ENCODE results near the gene MOCOS. TPM values are rescaled to one million over a fixed set of nuclear protein-coding genes. Genes with fewer than 3 reads are reported as not detected.

The MOCOS gene
- total RNA-seq, 1 donor from 2014 or later, result 2.2 TPM

GRCh38 chr18:36249392-36249791 is 62.1 kb downstream of the MOCOS start:
- no peaks in the 10 kb centered on the region for H3K36me3 ChIP-seq
- no peak overlapping the region for H3K4me3 ChIP-seq
- H3K4me1 ChIP-seq, result no peaks in the 10 kb centered on the region
- intact Hi-C loops (cut with DNase I), result no loop called here
- H3K27ac ChIP-seq, result no peak overlapping the region
- H3K9me3 ChIP-seq, result no peaks in the 10 kb centered on the region
- TF ChIP-seq POLR2AphosphoS5 (IDR thresholded peaks at IDR 0.05; ENCODE audit: insufficient read depth in 1 of 2, low read depth in 1 of 2) (no peak), CTCF (IDR thresholded peaks at IDR 0.05) (no peak), POLR2A (IDR thresholded peaks at IDR 0.05) (no peak)
- DNase-seq (ENCODE audit: extremely low spot score in 2 of 2), result peak in 1 of 2 donors; percentile 29
- no peaks in the 10 kb centered on the region for H3K27me3 ChIP-seq

GRCh38 chr18:36250827-36251226 is 63.5 kb downstream of the MOCOS start:
- H3K4me3 ChIP-seq, result no peak overlapping the region
- H3K27ac ChIP-seq, result no peak overlapping the region
- no peaks in the 10 kb centered on the region for H3K9me3 ChIP-seq
- H3K27me3 ChIP-seq, result no peaks in the 10 kb centered on the region
- H3K4me1 ChIP-seq, result no peaks in the 10 kb centered on the region
- no peak for TF ChIP-seq POLR2AphosphoS5 (IDR thresholded peaks at IDR 0.05; ENCODE audit: insufficient read depth in 1 of 2, low read depth in 1 of 2)
- TF ChIP-seq POLR2A (IDR thresholded peaks at IDR 0.05), result no peak
- TF ChIP-seq CTCF (IDR thresholded peaks at IDR 0.05), result no peak
- intact Hi-C loops (cut with DNase I), result no loop called here
- no peaks in the 10 kb centered on the region for H3K36me3 ChIP-seq
- no peak for DNase-seq (ENCODE audit: extremely low spot score in 2 of 2)

- no peaks in the 10 kb centered on the region for H3K36me3 ChIP-seq
- DNase-seq (ENCODE audit: extremely low spot score in 2 of 2), result peak in 1 of 2 donors; percentile 37
- intact Hi-C loops (cut with DNase I), result no loop called here
- H3K4me1 ChIP-seq, result no peaks in the 10 kb centered on the region
- H3K27ac ChIP-seq, result no peak overlapping the region
- H3K27me3 ChIP-seq, result no peaks in the 10 kb centered on the region
- no peaks in the 10 kb centered on the region for H3K9me3 ChIP-seq
- no peak overlapping the region for H3K4me3 ChIP-seq
- no peak for TF ChIP-seq CTCF (IDR thresholded peaks at IDR 0.05)
- TF ChIP-seq POLR2AphosphoS5 (IDR thresholded peaks at IDR 0.05; ENCODE audit: insufficient read depth in 1 of 2, low read depth in 1 of 2), result no peak
- TF ChIP-seq POLR2A (IDR thresholded peaks at IDR 0.05), result no peak
These were observed 67.9 kb downstream of the MOCOS start for GRCh38 chr18:36255072-36255698.

GRCh38 chr18:36256094-36256493 is 68.8 kb downstream of the MOCOS start:
- Histone ChIP-seq H3K9me3 (no peaks in the 10 kb centered on the region), H3K27me3 (no peaks in the 10 kb centered on the region), H3K36me3 (no peaks in the 10 kb centered on the region), H3K4me1 (no peaks in the 10 kb centered on the region), H3K27ac (no peak overlapping the region), H3K4me3 (no peak overlapping the region)
- TF ChIP-seq CTCF (IDR thresholded peaks at IDR 0.05) (no peak), POLR2A (IDR thresholded peaks at IDR 0.05) (no peak), POLR2AphosphoS5 (IDR thresholded peaks at IDR 0.05; ENCODE audit: insufficient read depth in 1 of 2, low read depth in 1 of 2) (no peak)
- intact Hi-C loops (cut with DNase I), result no loop called here
- DNase-seq (ENCODE audit: extremely low spot score in 2 of 2), result peak in 1 of 2 donors; percentile 65

GRCh38 chr18:36262971-36263370 is 75.7 kb downstream of the MOCOS start:
- Histone ChIP-seq H3K4me1 (no peaks in the 10 kb centered on the region), H3K27me3 (no peaks in the 10 kb centered on the region), H3K4me3 (no peak overlapping the region), H3K36me3 (no peaks in the 10 kb centered on the region), H3K9me3 (no peaks in the 10 kb centered on the region), H3K27ac (no peak overlapping the region)
- TF ChIP-seq CTCF (IDR thresholded peaks at IDR 0.05) (no peak), POLR2AphosphoS5 (IDR thresholded peaks at IDR 0.05; ENCODE audit: insufficient read depth in 1 of 2, low read depth in 1 of 2) (no peak), POLR2A (IDR thresholded peaks at IDR 0.05) (no peak)
- intact Hi-C loops (cut with DNase I), result no loop called here
- DNase-seq (ENCODE audit: extremely low spot score in 2 of 2), result no peak

Data from vagina (tissue), 2 donors.